Body of pancreas (tissue), 4 donors: ENCODE data around the gene NCR3LG1. TPM values are rescaled to one million over a fixed set of nuclear protein-coding genes. Genes with fewer than 3 reads are reported as not detected.

Experiments used
- ATAC-seq: fragments of 150-250 bp; one replicate; pipeline ENCODE4 v1.9.1; 2016
- DNase-seq, 4 donors: peaks; one replicate each; pipeline ENCODE4 v3.0.0-alpha.2; 2019
- H3K27ac ChIP-seq, 4 donors: fragments of 200-600 bp; sonication (generic); 1 replicate in 3 of 4; 2 replicates in 1 of 4; pipeline versions ENCODE4 v1.5.1 to v1.6.1; 2016 to 2019; ENCODE audit warnings: mild to moderate bottlenecking in 1 of 4, mixed read lengths in 1 of 4, moderate library complexity in 1 of 4
- H3K27me3 ChIP-seq, 2 donors: fragments of 200-600 bp; sonication (generic); one replicate each; pipeline ENCODE4 v1.6.0; 2016; ENCODE audit warnings: mild to moderate bottlenecking in 1 of 2
- H3K36me3 ChIP-seq, 2 donors: fragments of 200-600 bp; sonication (generic); replicated peaks in 1 of 2; 2 replicates each; pipeline ENCODE4 v1.5.1; 2016; ENCODE audit warnings: low read depth in 2 of 2; ENCODE audit not compliant: insufficient read depth in 1 of 2
- H3K4me1 ChIP-seq: fragments of 200-600 bp; sonication (generic); one replicate; pipeline ENCODE4 v1.6.0; 2016
- H3K4me3 ChIP-seq, 2 donors: fragments of 200-600 bp; sonication (generic); 1 replicate in 1 of 2; 2 replicates in 1 of 2; pipeline ENCODE4 v1.5.1; 2016 to 2019
- H3K9me3 ChIP-seq, 3 donors: fragments of 200-600 bp; sonication (generic); 1 replicate in 2 of 3; 2 replicates in 1 of 3; pipeline ENCODE4 v1.5.1; 2016
- POLR2A ChIP-seq, 3 donors: fragments of 450-650 bp; IDR thresholded peaks; one replicate each; pipeline ENCODE4 v1.6.1; 2016; ENCODE audit warnings: antibody characterized with exemption in 3 of 3, mild to moderate bottlenecking in 2 of 3
- WGBS, 2 donors: methylation state at CpG; one replicate each; pipeline ENCODE4 v1.1.5; 2017; 5-methylcytosine and 5-hydroxymethylcytosine counted together
- intact Hi-C: fragments of 100-400 bp; cut with DNase I; formaldehyde crosslinking; loops from one replicate; pipeline ENCODE4 v1.15.1; 2023
- total RNA-seq, 2 donors: library from RNA; depleted of rRNA; stranded (reverse); fragments of >200 nt; gene quantifications; one replicate each; pipeline ENCODE4 v1.1.0, GENCODE V29; 2016
- TF ChIP-seq, protein P1 (sequence below), 7 experiments: fragments of 450-650 bp in 4 of 7; fragments of 200-600 bp in 3 of 7; sonication (generic) in 3 of 7; IDR thresholded peaks; one replicate each; pipeline ENCODE4 v1.5.1; 2016 to 2019; ENCODE audit warnings: antibody characterized with exemption in 7 of 7

The NCR3LG1 gene
- total RNA-seq, 2 donors from 2014 or later = under 0.01 to 2.6 TPM

DNA sequence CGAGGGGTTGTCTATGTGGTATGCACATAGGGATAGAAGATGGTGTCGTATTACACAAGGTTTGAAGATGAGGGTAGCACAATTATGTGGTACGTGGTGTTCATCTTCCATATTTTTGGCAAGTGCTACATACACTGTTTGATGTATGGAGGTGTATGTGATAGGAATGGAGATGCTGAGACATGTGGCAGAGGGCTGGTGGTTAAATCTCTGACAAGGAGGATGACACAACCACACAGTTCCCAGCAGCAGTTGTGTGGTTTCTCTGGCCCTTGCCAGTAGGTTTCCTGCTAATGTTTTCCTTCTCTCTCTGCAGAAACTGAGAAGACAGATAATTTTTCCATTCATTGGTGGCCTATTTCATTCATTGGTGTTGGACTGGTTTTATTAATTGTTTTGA is 17.0 kb downstream of the NCR3LG1 start:
- Histone ChIP-seq H3K9me3 (peaks cover 0 to 56% (median 0%) of the 10 kb centered on the region in 3 donors), H3K4me3 (no peak overlapping the region), H3K36me3 (no peaks in the 10 kb centered on the region), H3K4me1 (no peaks in the 10 kb centered on the region), H3K27me3 (no peaks in the 10 kb centered on the region), H3K27ac (no peak overlapping the region)
- no peak for ATAC-seq
- DNase-seq = no peak
- 91 to 98% methylated on average over 3 of the region's 3 CpGs for WGBS, 2 donors
- intact Hi-C loops = no loop called here
- no peak for TF ChIP-seq POLR2A (IDR thresholded peaks at IDR 0.05)
- TF ChIP-seq, protein P1, sequence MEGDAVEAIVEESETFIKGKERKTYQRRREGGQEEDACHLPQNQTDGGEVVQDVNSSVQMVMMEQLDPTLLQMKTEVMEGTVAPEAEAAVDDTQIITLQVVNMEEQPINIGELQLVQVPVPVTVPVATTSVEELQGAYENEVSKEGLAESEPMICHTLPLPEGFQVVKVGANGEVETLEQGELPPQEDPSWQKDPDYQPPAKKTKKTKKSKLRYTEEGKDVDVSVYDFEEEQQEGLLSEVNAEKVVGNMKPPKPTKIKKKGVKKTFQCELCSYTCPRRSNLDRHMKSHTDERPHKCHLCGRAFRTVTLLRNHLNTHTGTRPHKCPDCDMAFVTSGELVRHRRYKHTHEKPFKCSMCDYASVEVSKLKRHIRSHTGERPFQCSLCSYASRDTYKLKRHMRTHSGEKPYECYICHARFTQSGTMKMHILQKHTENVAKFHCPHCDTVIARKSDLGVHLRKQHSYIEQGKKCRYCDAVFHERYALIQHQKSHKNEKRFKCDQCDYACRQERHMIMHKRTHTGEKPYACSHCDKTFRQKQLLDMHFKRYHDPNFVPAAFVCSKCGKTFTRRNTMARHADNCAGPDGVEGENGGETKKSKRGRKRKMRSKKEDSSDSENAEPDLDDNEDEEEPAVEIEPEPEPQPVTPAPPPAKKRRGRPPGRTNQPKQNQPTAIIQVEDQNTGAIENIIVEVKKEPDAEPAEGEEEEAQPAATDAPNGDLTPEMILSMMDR (IDR thresholded peaks at IDR 0.05) = no peak

DNA sequence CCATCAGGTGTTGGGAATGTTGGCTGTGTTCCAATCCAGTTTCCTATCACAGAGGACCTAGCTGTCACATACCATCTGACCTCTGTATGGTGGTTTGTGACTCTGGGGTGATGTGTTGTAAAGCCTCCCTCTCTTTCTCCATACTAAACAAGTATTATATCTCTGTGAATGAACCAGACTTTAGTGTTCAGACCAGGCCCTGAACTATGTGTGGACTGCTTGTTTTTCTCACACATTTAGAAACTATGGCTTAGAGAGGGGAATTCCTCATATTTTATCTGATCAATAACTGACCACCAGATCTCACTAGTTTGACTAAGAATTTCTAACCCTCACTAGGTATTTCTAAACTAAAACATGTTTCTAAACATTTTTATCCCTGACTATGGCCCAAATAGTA is 17.5 kb downstream of the NCR3LG1 start:
- TF ChIP-seq, protein P1 (IDR thresholded peaks at IDR 0.05) = no peak
- no peak for TF ChIP-seq POLR2A (IDR thresholded peaks at IDR 0.05)
- DNase-seq (no peak), ATAC-seq (no peak)
- Histone ChIP-seq H3K4me3 (no peak overlapping the region), H3K36me3 (no peaks in the 10 kb centered on the region), H3K27me3 (no peaks in the 10 kb centered on the region), H3K27ac (no peak overlapping the region), H3K4me1 (no peaks in the 10 kb centered on the region), H3K9me3 (peaks cover 0 to 56% (median 0%) of the 10 kb centered on the region in 3 donors)
- intact Hi-C loops = no loop called here

DNA sequence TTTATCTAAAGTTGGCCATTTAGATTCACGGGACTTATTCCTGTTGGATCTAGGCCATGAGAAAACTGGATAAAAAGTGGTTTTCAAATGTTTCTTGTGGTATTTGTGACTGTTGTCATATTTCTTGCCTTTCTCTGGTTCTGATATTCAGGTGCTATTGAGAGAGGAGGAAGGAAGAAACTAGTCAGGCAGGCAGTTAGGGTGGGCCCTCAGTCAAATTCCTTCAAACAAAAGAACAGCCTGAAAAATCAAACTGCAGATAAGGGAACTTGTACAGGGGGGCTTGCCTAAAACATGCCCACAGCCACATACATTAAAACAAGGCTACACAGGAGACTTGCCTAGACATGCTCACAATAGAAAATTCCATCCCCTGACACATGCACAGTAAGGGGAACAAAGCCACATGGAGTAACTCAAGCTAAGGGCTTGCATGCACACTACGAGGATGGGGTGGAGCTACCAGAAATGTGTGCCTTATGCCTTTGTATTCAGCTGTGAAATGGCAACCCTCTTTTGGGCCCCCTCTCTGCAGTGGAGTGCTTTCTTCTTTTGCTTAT is 18.2 kb downstream of the NCR3LG1 start:
- H3K27me3 ChIP-seq = no peaks in the 10 kb centered on the region
- 93 to 98% methylated on average over 2 of the region's 2 CpGs for WGBS, 2 donors
- TF ChIP-seq POLR2A (IDR thresholded peaks at IDR 0.05) = no peak
- TF ChIP-seq, protein P1 (IDR thresholded peaks at IDR 0.05) = no peak
- no peak overlapping the region for H3K27ac ChIP-seq
- H3K9me3 ChIP-seq = peaks cover 0 to 56% (median 0%) of the 10 kb centered on the region in 3 donors
- no peak overlapping the region for H3K4me3 ChIP-seq
- H3K4me1 ChIP-seq = no peaks in the 10 kb centered on the region
- DNase-seq (no peak), ATAC-seq (no peak)
- H3K36me3 ChIP-seq = no peaks in the 10 kb centered on the region
- intact Hi-C loops = no loop called here

DNA sequence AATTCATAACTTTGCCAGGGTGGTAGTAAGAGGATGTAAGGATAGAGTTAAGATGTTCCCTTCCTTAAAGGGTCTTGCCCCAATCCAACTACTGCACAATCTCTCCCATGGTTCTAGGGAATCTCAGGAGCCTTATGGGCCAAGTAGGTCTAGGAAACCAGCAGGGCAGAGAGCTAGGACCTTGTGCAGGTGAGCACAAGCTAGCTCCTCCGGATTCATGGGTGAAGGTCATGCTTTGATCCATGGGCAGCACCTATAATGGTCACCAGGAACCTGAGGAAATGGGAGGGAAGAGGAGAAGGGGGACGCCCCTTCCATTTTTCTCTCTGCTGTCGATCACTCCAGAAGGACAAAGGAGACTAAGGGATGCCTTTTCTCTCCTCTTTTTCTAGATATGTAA is 20.0 kb downstream of the NCR3LG1 start:
- Histone ChIP-seq H3K4me1 (no peaks in the 10 kb centered on the region), H3K27me3 (no peaks in the 10 kb centered on the region), H3K4me3 (no peak overlapping the region), H3K27ac (no peak overlapping the region), H3K36me3 (no peaks in the 10 kb centered on the region), H3K9me3 (peaks cover 0 to 56% (median 0%) of the 10 kb centered on the region in 3 donors)
- ATAC-seq (no peak), DNase-seq (no peak)
- 56 to 57% methylated on average over 3 of the region's 3 CpGs for WGBS, 2 donors
- intact Hi-C loops = no loop called here
- no peak for TF ChIP-seq POLR2A (IDR thresholded peaks at IDR 0.05)
- TF ChIP-seq, protein P1 (IDR thresholded peaks at IDR 0.05) = no peak

DNA sequence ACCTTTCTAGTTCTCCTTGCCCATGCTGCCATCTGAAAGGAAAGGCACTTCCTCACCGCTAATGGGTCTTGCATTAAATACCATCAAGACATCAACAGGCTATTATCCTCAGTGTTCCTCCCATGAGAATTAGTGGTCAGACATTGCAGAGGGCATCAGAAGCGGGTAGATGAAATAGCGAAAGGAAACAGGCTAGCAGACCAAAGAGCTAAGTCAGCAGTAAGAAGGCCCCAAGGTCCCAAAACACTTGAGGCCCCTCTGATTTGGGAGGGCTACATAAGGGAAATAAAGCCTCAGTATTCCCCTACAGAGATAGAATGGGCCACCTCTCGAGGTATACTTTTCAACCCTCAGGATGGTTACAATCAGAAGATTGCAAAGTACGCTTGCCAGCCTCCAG is 23.9 kb downstream of the NCR3LG1 start:
- no peak for DNase-seq
- no peak for ATAC-seq
- Histone ChIP-seq H3K9me3 (peaks cover 0 to 29% (median 0%) of the 10 kb centered on the region in 3 donors), H3K4me3 (no peak overlapping the region), H3K4me1 (no peaks in the 10 kb centered on the region), H3K27ac (no peak overlapping the region), H3K36me3 (no peaks in the 10 kb centered on the region), H3K27me3 (no peaks in the 10 kb centered on the region)
- intact Hi-C loops = no loop called here
- WGBS, 2 donors = 88 to 93% methylated on average over 5 of the region's 5 CpGs
- no peak for TF ChIP-seq POLR2A (IDR thresholded peaks at IDR 0.05)
- TF ChIP-seq, protein P1 (IDR thresholded peaks at IDR 0.05) = no peak
